ENCODE measurements around the gene CDKN2AIPNL.

- TF ChIP-seq ATF3 (IDR thresholded peaks at IDR 0.05; ENCODE audit: insufficient read depth, low read depth, low read length) = no peak
- no peak for TF ChIP-seq CTCF (IDR thresholded peaks at IDR 0.05; ENCODE audit: control extremely low read depth in 1 of 3, insufficient read depth in 1 of 3, low read depth in 1 of 3, low read length in 3 of 3)
- no peak for TF ChIP-seq RFX5 (IDR thresholded peaks at IDR 0.05; ENCODE audit: borderline replicate concordance, low read depth, low read length)
- no peak for TF ChIP-seq JUN (IDR thresholded peaks at IDR 0.05; ENCODE audit: low read depth, low read length)
- no peak for TF ChIP-seq EP300 (IDR thresholded peaks at IDR 0.05; ENCODE audit: borderline replicate concordance in 1 of 2, low read depth in 2 of 2, low read length in 2 of 2)
- TF ChIP-seq EZH2 (IDR thresholded peaks at IDR 0.05; ENCODE audit: low read depth, low read length, severe bottlenecking) = no peak
- no peak for TF ChIP-seq ASH2L (IDR thresholded peaks at IDR 0.05; ENCODE audit: low read length)
- no peak for TF ChIP-seq POLR2A (IDR thresholded peaks at IDR 0.05; ENCODE audit: control extremely low read depth in 1 of 2, low read depth in 2 of 2, low read length in 2 of 2)
- no peak for TF ChIP-seq CBX5 (IDR thresholded peaks at IDR 0.05; ENCODE audit: low read depth, low read length)
- no peak for TF ChIP-seq MAX (IDR thresholded peaks at IDR 0.05)
Observed at GRCh38 chr5:134457801-134458200, 46.1 kb upstream of the CDKN2AIPNL start.
